GM18519 (cell line): Measurements from ENCODE around the gene FTO.

Source experiments
- ATAC-seq: cut with Tn5 transposase; IDR thresholded peaks from one replicate; pipeline ENCODE4 v1.9.1; 2021; ENCODE audit warnings: mild to moderate bottlenecking, moderate library complexity; ENCODE audit not compliant: unreplicated experiment, low FRiP score

FTO gene

DNA sequence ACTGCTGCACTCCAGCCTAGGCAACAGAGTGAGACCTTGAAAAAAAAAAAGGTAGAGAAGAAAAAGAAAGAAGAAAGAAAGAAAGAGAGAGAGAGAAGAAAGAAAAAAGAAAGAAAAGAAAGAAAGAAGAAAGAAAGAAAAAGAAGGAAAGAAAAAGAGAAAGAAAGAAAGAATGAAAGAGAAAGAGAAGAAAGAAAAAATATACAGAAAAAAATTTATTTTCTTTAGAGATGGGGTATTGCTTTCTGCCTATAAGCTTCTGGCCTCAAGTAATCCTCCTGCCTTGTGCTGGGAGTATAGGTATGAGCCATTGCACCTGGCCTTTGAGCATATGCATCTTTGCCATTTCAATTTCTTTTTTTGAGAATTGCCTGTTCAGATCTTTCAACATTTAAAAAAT lies 425.9 kb downstream of the FTO start:
- no peak for ATAC-seq

DNA sequence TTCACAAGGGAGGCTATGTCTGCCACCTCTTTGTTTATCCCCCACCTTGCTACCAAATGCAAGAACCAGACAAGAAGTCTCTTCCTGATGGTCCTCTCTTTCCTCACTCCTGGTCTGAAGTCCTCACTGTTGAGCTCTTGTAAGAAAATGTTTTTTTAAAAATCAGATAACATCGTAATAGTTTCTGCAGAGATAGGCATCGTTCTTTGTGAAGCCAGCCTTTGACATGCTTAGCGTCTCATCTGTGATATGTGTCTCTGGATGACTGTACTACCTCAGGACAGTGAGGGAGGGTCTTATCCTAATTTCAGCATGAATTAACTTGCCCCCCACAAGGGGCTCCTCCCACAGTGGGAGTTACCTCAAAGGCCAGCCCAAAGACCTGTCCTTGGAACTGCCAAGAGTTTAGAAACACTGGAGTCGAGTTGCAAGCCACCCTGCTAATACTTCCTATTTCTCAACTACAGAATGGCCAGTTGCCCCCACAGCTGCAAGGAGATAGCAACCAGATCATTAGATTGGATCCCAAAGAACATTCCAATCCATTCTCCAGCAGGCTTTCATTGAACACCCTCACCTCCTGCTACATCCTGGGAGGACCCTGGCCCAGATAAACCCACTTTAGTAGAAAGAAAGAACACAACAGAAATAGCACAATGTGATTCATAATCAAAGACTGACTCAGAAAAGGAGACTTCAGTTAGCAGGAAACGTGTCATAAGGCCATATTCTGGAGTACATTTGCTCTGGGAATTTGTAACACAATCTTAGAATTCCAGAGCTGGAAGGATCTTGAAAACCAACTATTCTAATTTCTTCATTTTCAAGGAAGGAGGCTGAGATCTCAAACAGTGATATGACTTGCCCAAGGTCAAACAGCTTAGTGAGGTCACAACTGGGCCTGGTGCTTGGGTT lies 431.7 kb downstream of the FTO start:
- ATAC-seq: no peak

DNA sequence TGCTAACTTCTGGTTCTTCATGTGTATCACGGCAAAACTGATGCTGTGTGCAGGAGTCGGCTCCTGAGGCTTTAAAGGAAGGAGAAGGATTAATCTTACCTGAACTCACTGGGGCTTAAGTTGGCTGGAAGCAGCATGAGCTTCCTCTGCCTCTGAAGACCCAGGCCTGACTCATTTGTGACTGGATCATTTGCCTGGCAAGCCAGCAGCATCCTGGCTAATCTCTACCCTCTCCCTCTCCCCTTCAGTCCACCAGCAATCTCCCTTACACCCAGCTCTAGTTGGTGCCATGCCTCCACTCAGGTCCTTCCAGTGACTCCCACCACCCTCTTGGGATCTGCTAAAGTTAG lies 432.3 kb downstream of the FTO start:
- ATAC-seq: no peak

DNA sequence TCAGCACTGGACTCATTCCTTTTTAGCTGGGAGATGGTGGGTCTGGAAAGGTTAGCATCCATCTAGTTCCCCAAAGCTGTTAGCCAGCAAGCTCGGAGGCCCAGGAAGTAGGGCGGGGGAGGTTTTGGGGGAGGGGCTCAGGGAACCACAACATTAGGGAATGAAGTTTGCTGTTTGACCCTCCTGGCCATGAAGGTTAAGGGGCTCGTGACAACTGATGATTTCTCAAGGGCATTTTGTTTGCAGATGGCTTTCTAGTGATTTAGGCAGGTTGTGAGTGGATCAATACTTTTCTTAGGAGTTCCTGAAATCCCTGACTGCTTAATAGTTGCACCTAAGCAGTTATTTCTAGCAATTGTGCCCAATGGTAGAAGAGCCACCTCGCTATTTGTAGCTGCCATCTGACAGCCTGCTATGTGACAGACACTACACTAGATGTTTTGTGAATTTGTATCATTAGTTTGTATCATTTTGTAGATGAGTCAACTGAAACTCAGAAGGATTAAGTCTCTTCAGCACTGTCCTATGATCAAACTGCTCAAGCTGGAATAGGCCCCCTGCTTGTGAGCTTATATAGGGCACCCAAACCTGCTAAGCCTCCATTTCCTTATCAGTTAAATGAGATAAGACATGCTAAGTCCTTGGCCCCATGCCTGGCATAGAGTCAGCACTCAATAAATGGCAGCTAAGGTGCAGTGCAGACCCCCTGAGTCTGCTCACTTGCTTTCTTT lies 436.3 kb downstream of the FTO start:
- ATAC-seq: no peak

DNA sequence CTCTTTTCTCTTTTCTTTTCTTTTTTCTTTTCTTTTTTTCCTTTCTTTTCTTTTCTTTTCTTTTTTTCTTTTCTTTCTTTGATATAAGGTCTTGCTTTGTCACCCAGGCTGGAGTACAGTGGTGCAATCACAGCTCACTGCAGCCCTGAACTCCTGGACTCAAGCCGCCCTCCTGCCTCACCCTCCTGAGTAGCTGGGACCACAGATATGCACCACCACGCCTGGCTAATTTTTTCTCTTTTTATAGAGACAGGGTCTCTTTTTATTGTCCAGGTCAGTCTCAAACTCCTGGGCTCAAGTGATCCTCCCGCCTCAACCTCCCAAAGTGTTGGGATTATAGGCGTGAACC lies 436.8 kb downstream of the FTO start:
- no peak for ATAC-seq

DNA sequence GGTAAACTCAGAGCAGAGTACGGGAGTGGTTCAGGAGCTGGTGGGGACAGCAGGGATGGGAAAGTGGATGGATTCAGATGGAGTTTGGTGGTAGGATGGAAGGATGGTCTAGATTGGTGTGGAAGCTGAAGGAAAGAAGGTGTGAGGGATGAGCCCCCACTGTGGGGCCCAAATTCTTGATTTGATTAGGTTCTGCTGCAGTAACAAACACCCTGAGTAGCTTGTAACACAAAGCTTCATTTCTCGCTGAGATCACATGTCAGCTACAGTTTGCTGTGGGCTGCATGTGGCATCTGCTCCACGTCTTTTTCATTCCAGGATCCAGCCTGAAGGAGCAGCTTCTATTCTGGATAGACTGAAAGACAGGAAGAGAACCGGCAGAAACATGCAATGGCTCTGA lies 438.8 kb downstream of the FTO start:
- no peak for ATAC-seq

DNA sequence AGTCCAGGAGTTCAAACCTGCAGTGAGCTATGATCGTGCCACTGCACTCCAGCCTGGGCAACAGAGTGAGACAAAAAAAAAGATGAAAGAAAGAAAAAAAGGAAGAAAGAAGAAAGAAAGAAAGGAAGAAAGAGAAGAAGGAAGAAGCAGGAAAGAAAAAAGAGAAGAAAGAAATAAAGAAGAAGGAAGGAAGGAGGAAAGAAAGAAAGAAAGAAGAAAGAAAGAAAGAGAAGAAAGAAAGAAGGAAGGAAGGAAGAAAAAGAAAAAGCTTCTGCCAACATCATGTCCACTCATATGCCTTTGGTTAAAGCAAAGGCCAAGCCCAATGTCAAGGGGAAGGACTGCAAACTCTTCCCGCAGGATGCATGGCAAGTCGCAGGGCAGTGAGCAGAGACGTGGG lies 439.5 kb downstream of the FTO start:
- ATAC-seq: no peak

DNA sequence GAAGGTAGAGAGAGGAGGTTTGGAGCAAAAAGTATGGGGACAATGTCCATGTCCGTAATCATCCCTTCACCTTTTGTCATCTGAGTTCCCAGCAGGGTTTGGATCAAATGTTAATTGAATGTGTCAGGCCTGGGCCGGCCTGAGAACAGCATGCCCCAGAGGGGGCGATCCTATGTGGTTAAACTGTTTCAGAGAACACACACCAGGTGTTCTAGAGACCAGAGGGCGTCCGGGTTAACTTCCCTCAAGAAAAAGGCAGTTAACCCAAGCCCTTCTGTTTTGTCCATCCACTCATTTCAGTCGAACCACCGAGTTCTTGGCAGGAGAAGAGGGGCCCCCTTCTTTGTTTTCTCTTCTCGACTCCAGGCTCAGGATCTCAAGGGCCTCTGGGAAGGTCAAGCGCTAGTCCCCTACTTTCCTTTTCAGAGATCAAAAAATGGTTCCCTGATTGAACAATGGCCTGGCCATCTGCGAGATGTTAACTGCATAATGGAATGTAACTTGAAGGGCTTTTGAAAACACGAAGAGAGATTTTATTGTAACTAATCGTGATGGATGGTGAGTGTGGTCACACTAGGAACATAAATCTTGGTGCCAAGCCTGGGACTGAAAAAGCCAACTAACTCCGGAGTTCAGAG lies 440.1 kb downstream of the FTO start:
- no peak for ATAC-seq

DNA sequence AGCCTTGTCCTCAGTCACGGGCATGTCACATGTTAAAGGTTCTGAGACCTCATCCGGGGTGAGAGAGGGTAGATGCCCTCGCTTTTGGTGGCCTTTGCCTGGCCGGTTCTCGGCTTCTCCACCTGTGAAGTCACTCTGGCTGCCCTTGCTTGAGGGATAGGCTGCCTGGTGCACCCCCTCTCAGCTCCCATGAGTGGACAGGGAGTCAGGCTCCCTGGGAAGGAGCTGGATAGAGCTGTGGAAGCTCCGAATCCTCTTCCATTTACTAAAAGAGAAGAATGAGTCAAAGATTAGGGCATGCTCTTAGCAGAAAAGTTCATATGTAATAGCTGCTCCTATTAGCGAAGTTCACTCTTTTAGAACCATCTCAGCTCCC lies 440.6 kb downstream of the FTO start:
- no peak for ATAC-seq

DNA sequence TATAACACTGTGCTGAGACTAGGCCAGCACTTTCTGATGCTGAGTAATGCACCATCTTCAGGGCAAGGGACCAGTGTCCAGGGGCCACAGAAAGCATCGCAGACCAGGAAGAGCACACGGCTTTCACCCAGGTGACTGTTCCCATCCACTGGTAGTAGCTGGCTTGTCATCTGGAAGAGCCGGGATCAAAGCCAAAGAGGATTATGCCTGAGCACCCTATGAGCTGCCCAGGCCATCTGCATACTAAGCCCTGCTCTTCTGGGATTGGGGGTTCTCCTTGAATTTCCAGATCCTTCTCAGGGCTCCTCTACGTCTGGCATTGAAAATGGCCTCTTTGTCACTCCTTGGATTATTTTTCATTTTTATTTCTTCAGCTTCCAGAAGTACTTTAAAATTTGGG lies 441.9 kb downstream of the FTO start:
- no peak for ATAC-seq

DNA sequence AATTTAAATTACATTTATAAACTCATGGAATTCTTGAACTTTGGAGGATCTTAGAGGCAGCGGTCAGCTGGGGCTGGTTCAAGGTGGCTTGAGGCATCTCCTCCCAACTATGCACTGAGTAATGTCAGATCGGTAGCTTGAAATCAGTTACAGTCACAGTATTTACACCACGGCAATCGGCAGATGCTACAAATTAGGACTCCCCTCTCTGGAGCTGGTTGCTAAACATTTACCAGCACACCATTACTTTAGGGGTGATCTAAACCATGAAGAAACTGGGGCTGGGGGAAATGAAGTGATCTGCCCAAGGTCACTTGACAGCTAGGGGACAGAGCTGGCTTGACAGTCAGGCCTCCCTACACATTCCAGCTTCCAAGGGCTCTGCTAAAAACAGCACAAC lies 445.0 kb downstream of the FTO start:
- ATAC-seq: no peak

DNA sequence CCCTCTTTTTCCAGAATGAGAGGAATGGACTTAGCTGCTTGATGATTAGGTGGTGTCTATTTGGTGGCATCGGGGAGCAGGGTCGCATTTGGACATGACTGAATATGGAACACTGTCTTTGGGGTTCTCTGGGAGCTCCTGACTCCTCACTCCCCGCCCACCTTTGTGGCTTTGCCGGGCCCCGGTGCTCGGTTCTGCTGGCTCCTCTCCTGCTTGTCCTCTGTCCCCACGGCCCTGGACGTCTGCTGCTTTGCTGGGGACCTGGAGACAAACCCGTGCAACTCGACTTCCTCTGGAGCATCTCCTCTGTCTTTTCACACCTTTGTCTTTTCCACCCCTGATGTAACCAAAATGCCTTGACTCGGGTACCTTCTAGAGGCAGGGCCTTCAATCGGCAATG lies 446.9 kb downstream of the FTO start:
- no peak for ATAC-seq

DNA sequence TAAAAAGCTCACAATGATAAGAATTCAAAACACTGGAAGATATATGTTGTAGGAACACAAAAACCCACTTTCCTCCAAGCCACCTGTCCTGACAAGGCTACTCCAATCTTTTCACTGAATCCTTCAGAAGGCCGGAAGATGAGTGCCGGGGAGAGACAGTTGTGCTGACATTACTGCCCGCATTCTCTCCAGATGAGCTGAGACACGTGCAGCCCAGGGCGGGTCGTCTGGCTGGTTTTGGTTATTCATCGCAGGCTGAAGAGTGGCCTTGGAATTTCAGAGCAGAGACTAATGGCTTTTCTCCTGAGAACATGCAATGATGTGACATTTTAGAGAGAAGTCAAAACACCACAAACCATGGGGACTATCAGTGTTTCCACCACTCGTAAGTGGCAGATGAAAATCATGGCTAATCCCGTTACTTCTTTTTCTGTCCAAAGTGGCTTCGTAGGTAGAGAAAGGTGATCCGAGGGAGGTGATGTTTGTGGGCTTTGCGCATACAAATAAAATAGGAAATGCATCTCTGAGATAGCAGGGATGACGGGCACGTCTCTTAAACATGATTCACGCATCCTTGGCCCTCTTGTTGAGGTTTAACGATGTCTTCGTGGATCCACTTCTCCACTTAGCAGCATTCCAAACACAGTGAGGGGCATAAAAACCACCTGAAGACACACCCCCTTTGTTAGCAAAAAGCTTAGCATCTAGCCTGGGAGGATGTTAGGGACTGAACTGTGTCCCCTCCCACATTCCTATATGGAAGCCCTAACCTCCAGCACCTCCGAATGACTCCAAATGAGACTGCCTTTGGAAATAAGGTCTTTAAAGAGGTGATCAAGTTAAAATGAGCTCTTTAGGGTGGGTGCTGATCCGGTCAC lies 448.6 kb downstream of the FTO start:
- ATAC-seq: no peak

DNA sequence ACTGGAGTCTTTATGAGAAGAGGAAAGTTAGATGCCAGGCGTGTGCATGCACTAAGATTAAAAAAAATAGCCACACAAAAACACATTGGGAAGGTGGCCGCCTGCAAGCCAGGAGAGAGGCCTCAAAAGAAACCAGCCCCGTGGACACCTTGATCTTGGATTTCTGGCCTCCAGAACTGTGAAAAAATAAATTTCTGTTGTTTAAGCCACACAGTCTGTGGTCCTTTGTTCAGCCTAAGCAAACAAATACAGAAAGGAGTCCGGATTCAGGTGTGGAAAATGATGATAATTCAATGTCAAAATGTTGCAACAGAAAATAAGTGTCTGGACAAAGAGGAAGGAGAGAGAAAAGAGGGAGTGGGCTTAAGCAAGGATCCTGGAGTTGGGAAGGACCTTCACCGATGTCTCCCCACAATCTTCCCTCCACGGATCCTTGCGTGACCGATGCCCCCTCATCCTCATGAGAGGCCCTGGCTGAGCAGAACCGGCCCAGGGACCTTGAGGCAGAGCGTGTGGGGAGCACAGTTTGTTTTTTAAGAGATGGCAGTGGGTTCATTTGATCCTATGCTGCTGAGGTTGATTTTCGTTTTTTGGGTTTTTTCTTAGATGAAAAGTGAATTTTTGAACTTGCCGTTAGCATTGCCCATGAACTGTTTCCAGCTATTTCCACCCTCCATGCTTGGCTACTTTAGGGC lies 449.4 kb downstream of the FTO start:
- no peak for ATAC-seq

DNA sequence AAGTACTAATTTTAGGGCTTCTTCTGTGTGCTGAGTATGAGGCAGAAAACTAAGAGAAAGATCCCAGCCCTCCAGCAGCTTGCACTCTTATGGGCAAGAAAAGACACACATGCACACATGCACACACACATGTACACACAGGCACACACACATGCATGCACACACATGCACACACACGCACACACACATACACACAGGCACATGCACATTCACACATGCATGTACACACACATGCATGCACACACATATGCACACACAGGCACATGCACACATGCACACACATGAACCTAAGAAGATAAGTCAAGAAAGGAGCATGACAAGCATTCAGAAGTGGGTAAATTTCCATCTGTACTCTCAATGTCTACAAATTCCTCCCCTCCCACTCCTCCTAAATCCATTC lies 452.4 kb downstream of the FTO start:
- ATAC-seq: no peak

DNA sequence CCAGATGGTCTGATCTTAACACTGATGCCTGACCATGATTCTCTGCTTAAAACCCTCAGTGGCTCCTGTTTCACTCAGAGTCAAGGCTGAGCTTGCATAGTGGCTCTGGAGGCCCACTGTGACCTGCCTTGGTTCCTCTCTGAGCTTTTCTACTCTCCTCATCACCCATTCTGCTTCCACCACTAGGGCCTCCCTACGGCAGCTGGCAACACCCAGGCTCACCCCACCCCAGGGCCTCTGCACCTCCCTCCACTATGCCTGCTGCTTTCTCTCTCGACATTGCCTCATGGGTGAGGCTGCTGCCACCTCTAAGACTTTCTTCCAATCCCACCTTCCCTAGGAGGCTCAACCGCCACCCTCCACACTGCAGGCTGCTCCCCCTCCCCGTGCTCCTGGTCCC lies 455.0 kb downstream of the FTO start:
- no peak for ATAC-seq

DNA sequence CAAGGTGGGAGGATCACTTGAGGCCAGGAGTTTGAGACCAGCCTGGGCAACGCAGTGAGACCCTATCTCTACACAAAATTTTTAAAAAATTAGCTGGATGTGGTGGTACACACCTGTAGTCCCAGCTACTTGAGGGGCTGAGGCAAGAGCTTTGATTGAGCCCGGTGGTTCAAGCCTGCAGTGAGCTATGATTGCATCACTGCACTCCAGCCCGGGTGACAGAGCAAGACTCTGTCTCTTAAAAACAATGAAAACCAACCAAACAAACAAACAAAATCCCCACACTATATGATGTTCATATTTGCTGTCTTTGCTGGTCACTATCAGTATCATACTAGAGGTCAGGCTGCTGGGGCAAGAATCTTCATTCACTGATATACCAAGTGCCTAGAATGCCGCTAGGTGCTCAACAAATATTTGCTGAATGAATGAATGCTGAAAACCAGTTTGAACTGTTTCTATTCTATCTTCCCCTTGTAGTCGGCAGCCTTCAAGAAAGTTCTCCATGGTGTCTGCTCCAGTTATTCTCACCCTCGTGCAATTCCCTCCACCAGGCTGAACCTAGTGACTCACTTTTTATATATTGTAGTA lies 455.6 kb downstream of the FTO start:
- no peak for ATAC-seq

DNA sequence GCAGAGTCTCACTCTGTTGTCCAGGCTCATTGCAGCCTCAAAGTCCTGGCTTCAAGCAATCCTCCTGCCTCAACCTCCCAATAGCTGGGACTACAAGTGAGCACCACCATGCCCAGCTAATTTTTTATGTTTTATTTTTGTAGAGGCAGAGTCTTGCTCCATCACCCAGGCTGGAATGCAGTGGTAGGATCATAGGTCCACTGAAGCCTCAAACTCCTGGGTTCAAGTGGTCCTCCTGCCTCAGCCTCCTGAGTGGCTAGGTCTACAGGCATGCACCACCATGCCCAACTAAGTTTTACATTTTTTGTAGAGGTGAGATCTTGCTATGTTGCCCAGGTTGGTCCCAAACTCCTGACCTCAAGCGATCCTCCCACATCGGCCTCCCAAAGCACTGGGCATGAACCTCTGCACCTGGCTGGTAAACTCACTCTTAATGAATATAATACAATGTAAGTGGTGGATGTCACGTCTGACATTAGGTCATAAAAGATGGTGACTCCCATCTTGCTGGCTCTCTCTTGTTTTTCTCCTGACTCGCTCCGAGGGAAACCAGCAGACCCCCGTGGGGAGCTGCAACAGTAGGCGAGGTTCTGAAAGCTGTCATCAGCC lies 456.4 kb downstream of the FTO start:
- ATAC-seq: no peak
